Gastroesophageal sphincter (tissue), 3 donors: ENCODE measurements around the gene ZNF579.
"Not testable (repeated sequence)": the region's sequence is repeated elsewhere in the genome, so short reads cannot be mapped to it uniquely, and the experiment has no call there.

ENCODE experiments used
- CTCF ChIP-seq, 4 experiments: fragments of 200-600 bp in 2 of 4; fragments of 450-650 bp in 2 of 4; sonication (generic) in 1 of 4; IDR thresholded peaks; one replicate each; pipeline ENCODE4 v1.5.1; 2017 to 2019; ENCODE audit warnings: antibody characterized with exemption in 4 of 4, mild to moderate bottlenecking in 2 of 4, moderate library complexity in 2 of 4
- POLR2A ChIP-seq, 2 donors: fragments of 450-650 bp; IDR thresholded peaks; one replicate each; pipeline ENCODE4 v1.6.1; 2017; ENCODE audit warnings: antibody characterized with exemption in 2 of 2, mild to moderate bottlenecking in 2 of 2, moderate library complexity in 1 of 2
- POLR2AphosphoS5 ChIP-seq: sonication (generic); formaldehyde crosslinking; IDR thresholded peaks from one replicate; pipeline ENCODE4 v1.6.1; 2017; ENCODE audit warnings: antibody characterized with exemption

GRCh38 chr19:55569477-55569876 lies 11.2 kb downstream of the ZNF579 start:
- not testable (repeated sequence) for TF ChIP-seq CTCF (IDR thresholded peaks at IDR 0.05); POLR2AphosphoS5; POLR2A (IDR thresholded peaks at IDR 0.05)
